HEK293 (cell line): ENCODE data around the gene COL6A1.

Source experiments
- CTCF ChIA-PET: fragments of 350-600 bp; formaldehyde crosslinking; extraction: SDS; loops from one replicate; lab custom pipeline; 2021; ENCODE audit warnings: antibody characterized with exemption; lab: Yijun Ruan, JAX
- POLR2A ChIA-PET: fragments of 300-600 bp; formaldehyde crosslinking; extraction: SDS; loops from one replicate; lab custom pipeline; 2020; ENCODE audit warnings: antibody characterized with exemption, inconsistent platforms; lab: Yijun Ruan, JAX
- H3K27ac ChIP-seq: fragments of 200-500 bp; sonication (Bioruptor generic); 2 replicates; pipeline ENCODE4 v1.5.1; 2014; ENCODE audit warnings: low read depth, low read length, control low read depth, inconsistent platforms; ENCODE audit errors: extremely low read depth
- H3K36me3 ChIP-seq, 2 experiments: fragments of 200-500 bp in 1 of 2; sonication (Bioruptor generic) in 1 of 2; 1 replicate in 1 of 2; 2 replicates in 1 of 2; pipeline ENCODE4 v1.5.1; 2014 to 2017; ENCODE audit warnings: inconsistent platforms in 2 of 2, low read length in 2 of 2; ENCODE audit not compliant: control insufficient read depth in 2 of 2, insufficient read depth in 1 of 2
- H3K4me1 ChIP-seq: fragments of 200-500 bp; sonication (Bioruptor generic); 2 replicates; pipeline ENCODE4 v1.5.1; 2014; ENCODE audit warnings: mild to moderate bottlenecking, low read length, inconsistent platforms; ENCODE audit not compliant: control insufficient read depth, insufficient read depth
- H3K4me3 ChIP-seq: 2 replicates; pipeline ENCODE4 v1.5.1; 2011; ENCODE audit warnings: low read depth, mild to moderate bottlenecking, control low read depth, low read length, moderate library complexity
- H3K9me3 ChIP-seq: fragments of 200-500 bp; sonication (Bioruptor generic); 2 replicates; pipeline ENCODE4 v1.5.1; 2014; ENCODE audit warnings: low read depth, low read length, inconsistent platforms; ENCODE audit not compliant: control insufficient read depth, insufficient read depth
- HOXD13 ChIP-seq: sonication (generic); formaldehyde crosslinking; IDR thresholded peaks from 2 replicates; pipeline ENCODE4 v1.8.0; 2022; ENCODE audit warnings: missing genetic modification reagents, borderline replicate concordance
- KLF10 ChIP-seq: fragments of 450-650 bp; IDR thresholded peaks from 2 replicates; pipeline ENCODE4 v1.5.1; 2018; ENCODE audit warnings: missing biosample characterization, mild to moderate bottlenecking, missing genetic modification characterization
- KLF7 ChIP-seq: fragments of 450-650 bp; formaldehyde crosslinking; IDR thresholded peaks from 2 replicates; pipeline ENCODE4 v1.5.1; 2016; ENCODE audit warnings: missing biosample characterization, missing genetic modification characterization, borderline replicate concordance
- MEIS1 ChIP-seq: sonication (generic); formaldehyde crosslinking; IDR thresholded peaks from 2 replicates; pipeline ENCODE4 v1.8.1; 2022; ENCODE audit warnings: missing genetic modification reagents, mild to moderate bottlenecking, borderline replicate concordance
- MZF1 ChIP-seq: fragments of 450-650 bp; formaldehyde crosslinking; IDR thresholded peaks from 2 replicates; pipeline ENCODE4 v1.5.1; 2017; ENCODE audit warnings: missing biosample characterization, missing genetic modification characterization, borderline replicate concordance
- OSR2 ChIP-seq: fragments of 450-650 bp; formaldehyde crosslinking; IDR thresholded peaks from 2 replicates; pipeline ENCODE4 v1.5.1; 2016; ENCODE audit warnings: missing biosample characterization, missing genetic modification characterization
- OVOL3 ChIP-seq: fragments of 450-650 bp; formaldehyde crosslinking; IDR thresholded peaks from 2 replicates; pipeline ENCODE4 v1.5.1; 2016; ENCODE audit warnings: missing biosample characterization, missing genetic modification characterization
- SALL2 ChIP-seq: fragments of 450-650 bp; formaldehyde crosslinking; IDR thresholded peaks from 2 replicates; pipeline ENCODE4 v1.5.0; 2017; ENCODE audit warnings: missing biosample characterization, mild to moderate bottlenecking, missing genetic modification characterization, borderline replicate concordance
- SP7 ChIP-seq: fragments of 450-650 bp; formaldehyde crosslinking; IDR thresholded peaks from 2 replicates; pipeline ENCODE4 v1.5.1; 2016; ENCODE audit warnings: missing biosample characterization, missing genetic modification characterization
- TRIM28 ChIP-seq: IDR thresholded peaks from 2 replicates; pipeline ENCODE4 v1.6.1; 2011; ENCODE audit warnings: low read length, control low read depth, borderline replicate concordance
- ZNF16 ChIP-seq: fragments of 450-650 bp; formaldehyde crosslinking; IDR thresholded peaks from 2 replicates; pipeline ENCODE4 v1.5.1; 2016; ENCODE audit warnings: low read depth, missing biosample characterization, missing genetic modification characterization
- ZNF2 ChIP-seq: fragments of 450-650 bp; formaldehyde crosslinking; IDR thresholded peaks from 2 replicates; pipeline ENCODE4 v1.5.1; 2016; ENCODE audit warnings: missing biosample characterization, missing genetic modification characterization
- ZNF266 ChIP-seq: fragments of 450-650 bp; formaldehyde crosslinking; IDR thresholded peaks from 2 replicates; pipeline ENCODE4 v1.5.1; 2016; ENCODE audit warnings: missing biosample characterization, missing genetic modification characterization, low read depth
- ZNF274 ChIP-seq, 2 experiments: fragments of 200-500 bp in 1 of 2; fragments of 450-650 bp in 1 of 2; sonication (Bioruptor generic) in 1 of 2; formaldehyde crosslinking in 1 of 2; IDR thresholded peaks; 2 replicates each; pipeline versions ENCODE4 v1.5.1 to v1.6.1; 2014 to 2016; ENCODE audit warnings: borderline replicate concordance in 1 of 2, inconsistent platforms in 1 of 2, low read length in 1 of 2, missing biosample characterization in 1 of 2, missing genetic modification characterization in 1 of 2
- ZNF423 ChIP-seq: fragments of 450-650 bp; formaldehyde crosslinking; IDR thresholded peaks from 2 replicates; pipeline ENCODE4 v1.5.1; 2016; ENCODE audit warnings: missing biosample characterization, missing genetic modification characterization
- ZNF514 ChIP-seq: fragments of 450-650 bp; formaldehyde crosslinking; IDR thresholded peaks from 2 replicates; pipeline ENCODE4 v1.5.1; 2016; ENCODE audit warnings: missing biosample characterization, missing genetic modification characterization
- ZNF561 ChIP-seq: fragments of 450-650 bp; IDR thresholded peaks from 2 replicates; pipeline ENCODE4 v1.5.1; 2018; ENCODE audit warnings: missing biosample characterization, missing genetic modification characterization, borderline replicate concordance
- ZNF571 ChIP-seq: fragments of 450-650 bp; formaldehyde crosslinking; IDR thresholded peaks from 2 replicates; pipeline ENCODE4 v1.5.0; 2017; ENCODE audit warnings: missing biosample characterization, missing genetic modification characterization
- ZNF623 ChIP-seq: fragments of 450-650 bp; formaldehyde crosslinking; IDR thresholded peaks from 2 replicates; pipeline ENCODE4 v1.5.1; 2016; ENCODE audit warnings: missing biosample characterization, missing genetic modification characterization
- ZNF658 ChIP-seq: fragments of 450-650 bp; formaldehyde crosslinking; IDR thresholded peaks from 2 replicates; pipeline ENCODE4; 2016; ENCODE audit warnings: missing biosample characterization, missing genetic modification characterization
- ZNF76 ChIP-seq: fragments of 450-650 bp; formaldehyde crosslinking; IDR thresholded peaks from 2 replicates; pipeline ENCODE4; 2016; ENCODE audit warnings: low read depth, missing biosample characterization, missing genetic modification characterization, borderline replicate concordance
- ZNF768 ChIP-seq: fragments of 450-650 bp; formaldehyde crosslinking; IDR thresholded peaks from 2 replicates; pipeline ENCODE4 v1.5.1; 2018; ENCODE audit warnings: missing biosample characterization, mild to moderate bottlenecking, missing genetic modification characterization
- TF ChIP-seq, protein P1 (sequence below): fragments of 450-650 bp; formaldehyde crosslinking; IDR thresholded peaks from 2 replicates; pipeline ENCODE4 v1.5.1; 2016; ENCODE audit warnings: missing biosample characterization, missing genetic modification characterization
- TF ChIP-seq, protein P2 (sequence below): IDR thresholded peaks from 2 replicates; pipeline ENCODE4 v1.6.1; 2011; ENCODE audit warnings: mild to moderate bottlenecking, low read depth, low read length, borderline replicate concordance

COL6A1 gene

DNA sequence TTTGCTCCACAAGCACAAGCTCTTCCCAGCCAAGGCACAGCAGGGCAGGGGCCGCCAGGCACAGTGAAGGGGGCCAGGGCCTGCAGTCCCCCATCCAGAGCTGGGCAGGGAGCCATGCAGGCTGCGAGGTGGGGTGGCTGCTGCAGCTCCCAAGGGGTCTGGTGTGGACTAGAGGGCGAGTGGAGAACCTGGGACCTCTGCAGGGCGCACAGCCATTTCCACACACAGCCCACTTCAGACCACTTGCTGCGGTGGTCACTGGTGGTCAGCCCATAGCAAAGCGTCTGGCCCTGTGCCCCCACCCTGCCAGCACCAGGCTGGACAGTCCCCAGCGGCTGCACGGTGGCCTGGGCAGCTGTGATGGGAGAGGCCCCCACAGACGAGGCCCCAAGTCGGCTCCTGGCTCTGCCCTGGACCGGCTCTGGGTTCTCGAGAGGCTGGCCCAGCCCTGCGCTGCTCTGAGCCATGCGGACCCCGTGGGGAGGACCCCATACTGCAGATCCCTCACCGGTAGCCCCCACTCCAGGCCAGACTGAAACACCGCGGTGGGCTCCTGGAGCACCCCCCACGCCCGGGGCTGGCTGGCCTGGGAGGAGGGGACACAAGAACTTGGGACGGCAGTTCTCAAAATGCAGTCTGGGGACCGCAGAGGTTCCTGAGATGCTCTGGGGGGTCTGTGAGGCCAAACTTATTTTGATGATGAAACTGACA is 69.3 kb downstream of the COL6A1 start:
- TF ChIP-seq ZNF16 (tag by site-specific recombination) (no peak), KLF10 (tag by site-specific recombination) (no peak), KLF7 (no peak)
- TF ChIP-seq, protein P1, sequence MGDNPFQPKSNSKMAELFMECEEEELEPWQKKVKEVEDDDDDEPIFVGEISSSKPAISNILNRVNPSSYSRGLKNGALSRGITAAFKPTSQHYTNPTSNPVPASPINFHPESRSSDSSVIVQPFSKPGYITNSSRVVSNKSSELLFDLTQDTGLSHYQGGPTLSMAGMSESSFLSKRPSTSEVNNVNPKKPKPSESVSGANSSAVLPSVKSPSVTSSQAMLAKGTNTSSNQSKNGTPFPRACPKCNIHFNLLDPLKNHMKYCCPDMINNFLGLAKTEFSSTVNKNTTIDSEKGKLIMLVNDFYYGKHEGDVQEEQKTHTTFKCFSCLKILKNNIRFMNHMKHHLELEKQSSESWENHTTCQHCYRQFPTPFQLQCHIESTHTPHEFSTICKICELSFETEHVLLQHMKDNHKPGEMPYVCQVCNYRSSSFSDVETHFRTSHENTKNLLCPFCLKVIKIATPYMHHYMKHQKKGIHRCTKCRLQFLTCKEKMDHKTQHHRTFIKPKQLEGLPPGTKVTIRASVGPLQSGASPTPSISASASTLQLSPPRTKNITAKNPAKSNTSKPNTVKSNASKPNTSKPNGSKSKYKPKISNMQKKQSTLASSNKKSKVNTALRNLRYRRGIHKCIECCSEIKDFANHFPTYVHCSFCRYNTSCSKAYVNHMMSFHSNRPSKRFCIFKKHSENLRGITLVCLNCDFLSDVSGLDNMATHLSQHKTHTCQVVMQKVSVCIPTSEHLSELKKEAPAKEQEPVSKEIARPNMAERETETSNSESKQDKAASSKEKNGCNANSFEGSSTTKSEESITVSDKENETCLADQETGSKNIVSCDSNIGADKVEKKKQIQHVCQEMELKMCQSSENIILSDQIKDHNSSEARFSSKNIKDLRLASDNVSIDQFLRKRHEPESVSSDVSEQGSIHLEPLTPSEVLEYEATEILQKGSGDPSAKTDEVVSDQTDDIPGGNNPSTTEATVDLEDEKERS (tag by site-specific recombination), result no peak
- Histone ChIP-seq H3K4me3 (no peak overlapping the region), H3K27ac (no peak overlapping the region), H3K9me3 (no peaks in the 10 kb centered on the region), H3K4me1 (no peaks in the 10 kb centered on the region), H3K36me3 (no peaks in the 10 kb centered on the region)
- CTCF ChIA-PET, result no interaction called here
- POLR2A ChIA-PET, result no interaction called here

DNA sequence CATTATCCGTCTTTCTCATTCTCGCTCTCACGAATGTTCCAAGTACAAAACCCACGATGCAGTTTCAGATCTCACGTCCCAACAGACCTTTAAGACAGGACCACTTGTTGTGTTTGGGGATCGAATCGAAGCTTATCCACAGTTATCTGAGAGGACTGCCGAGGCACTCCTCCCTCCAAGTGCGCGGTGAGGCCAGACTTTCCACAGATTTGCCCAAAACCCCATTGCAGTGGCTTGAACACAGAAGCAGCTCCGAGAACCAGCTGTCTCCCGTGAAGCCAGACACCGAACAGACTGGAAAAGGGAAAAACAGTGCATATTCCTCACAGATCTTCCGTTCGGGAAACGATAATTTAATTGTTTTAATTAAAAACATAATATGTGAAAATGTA is 69.8 kb downstream of the COL6A1 start:
- no peak overlapping the region for H3K4me3 ChIP-seq
- H3K4me1 ChIP-seq, result no peaks in the 10 kb centered on the region
- H3K9me3 ChIP-seq, result no peaks in the 10 kb centered on the region
- H3K27ac ChIP-seq, result no peak overlapping the region
- TF ChIP-seq ZNF274 (IDR thresholded peaks at IDR 0.05; ENCODE audit: low read length) (no peak), ZNF274 (tag by site-specific recombination; IDR thresholded peaks at IDR 0.05; ENCODE audit: borderline replicate concordance) (no peak), ZNF266 (tag by site-specific recombination) (no peak), TRIM28 (no peak), ZNF561 (tag by site-specific recombination) (no peak), OSR2 (tag by site-specific recombination) (no peak), MEIS1 (CRISPR knock-in tag) (no peak), SP7 (no peak), ZNF571 (no peak), MZF1 (tag by site-specific recombination) (no peak), SALL2 (tag by site-specific recombination) (no peak), ZNF514 (no peak), ZNF768 (tag by site-specific recombination) (no peak), ZNF658 (no peak), ZNF76 (no peak), ZNF423 (no peak), OVOL3 (no peak), ZNF623 (tag by site-specific recombination) (no peak), HOXD13 (CRISPR knock-in tag) (no peak), ZNF2 (tag by site-specific recombination) (no peak)
- TF ChIP-seq, protein P2, sequence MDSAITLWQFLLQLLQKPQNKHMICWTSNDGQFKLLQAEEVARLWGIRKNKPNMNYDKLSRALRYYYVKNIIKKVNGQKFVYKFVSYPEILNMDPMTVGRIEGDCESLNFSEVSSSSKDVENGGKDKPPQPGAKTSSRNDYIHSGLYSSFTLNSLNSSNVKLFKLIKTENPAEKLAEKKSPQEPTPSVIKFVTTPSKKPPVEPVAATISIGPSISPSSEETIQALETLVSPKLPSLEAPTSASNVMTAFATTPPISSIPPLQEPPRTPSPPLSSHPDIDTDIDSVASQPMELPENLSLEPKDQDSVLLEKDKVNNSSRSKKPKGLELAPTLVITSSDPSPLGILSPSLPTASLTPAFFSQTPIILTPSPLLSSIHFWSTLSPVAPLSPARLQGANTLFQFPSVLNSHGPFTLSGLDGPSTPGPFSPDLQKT, result no peak
- CTCF ChIA-PET, result no interaction called here
- no peaks in the 10 kb centered on the region for H3K36me3 ChIP-seq
- POLR2A ChIA-PET, result no interaction called here
